SKM-1 (cell line): ENCODE data around the gene CLMN.
A peak's percentile ranks its signal among the peaks of the same experiment; 100 is the strongest.

ENCODE experiments used
- DNase-seq: peaks from one replicate; lab custom pipeline; 2025; ENCODE audit not compliant: unreplicated experiment; lab: John Stamatoyannopoulos, UW

The CLMN gene

DNA sequence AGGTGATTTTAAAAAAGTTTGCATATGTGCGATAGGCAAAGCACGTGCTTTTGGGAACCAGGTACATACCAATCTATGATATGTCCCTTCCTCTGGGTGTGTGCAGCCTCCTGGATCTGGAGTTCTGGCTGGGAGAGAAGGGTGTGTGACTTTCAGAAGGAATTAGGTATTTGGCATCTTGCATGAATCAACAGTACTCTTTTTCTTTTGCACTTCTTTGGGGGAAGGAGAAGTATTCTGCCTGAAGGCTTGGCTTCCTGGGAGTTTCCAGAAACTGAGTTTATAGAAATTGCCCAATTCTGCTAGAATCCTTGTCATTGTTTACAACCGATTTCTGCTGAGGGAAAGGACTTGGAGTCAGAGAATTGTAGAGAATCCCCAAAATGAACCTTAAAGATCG is 2.9 kb upstream of the CLMN start:
- DNase-seq: no peak

DNA sequence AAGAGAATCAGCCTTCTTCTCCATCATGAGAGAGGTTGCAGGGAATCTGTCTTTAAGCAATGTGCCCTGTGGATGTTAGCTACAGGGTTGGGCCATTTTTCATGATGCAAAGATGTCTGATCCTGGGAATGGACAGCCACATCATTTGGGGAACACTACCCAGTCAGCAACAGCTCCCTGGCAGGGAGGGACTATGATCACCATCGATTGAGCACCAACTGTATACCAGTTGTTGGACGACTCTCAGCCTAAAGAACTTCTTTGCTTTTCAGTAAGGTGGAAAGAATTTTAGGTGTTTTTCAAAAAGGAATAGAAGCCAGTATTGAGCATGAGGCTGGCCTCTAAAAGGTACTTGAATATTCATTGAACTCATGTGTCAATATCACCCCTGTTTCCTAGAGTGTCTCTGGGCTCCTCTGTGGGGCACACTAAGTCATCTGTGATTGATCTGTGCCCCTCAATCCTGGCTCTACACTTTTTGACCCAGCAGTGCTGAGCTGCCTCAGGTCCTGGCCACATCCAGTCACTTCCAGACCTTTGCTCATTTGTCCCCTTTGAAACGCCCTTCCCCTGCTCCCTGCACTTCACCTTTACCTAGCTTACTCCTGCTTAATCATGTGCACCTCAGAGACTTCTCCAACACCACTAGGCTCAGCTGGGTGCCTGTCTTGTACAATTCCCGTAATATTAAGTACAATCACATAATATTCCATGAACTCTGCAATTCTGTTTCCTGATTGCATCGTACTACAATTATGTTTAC is 2.2 kb upstream of the CLMN start:
- no peak for DNase-seq

DNA sequence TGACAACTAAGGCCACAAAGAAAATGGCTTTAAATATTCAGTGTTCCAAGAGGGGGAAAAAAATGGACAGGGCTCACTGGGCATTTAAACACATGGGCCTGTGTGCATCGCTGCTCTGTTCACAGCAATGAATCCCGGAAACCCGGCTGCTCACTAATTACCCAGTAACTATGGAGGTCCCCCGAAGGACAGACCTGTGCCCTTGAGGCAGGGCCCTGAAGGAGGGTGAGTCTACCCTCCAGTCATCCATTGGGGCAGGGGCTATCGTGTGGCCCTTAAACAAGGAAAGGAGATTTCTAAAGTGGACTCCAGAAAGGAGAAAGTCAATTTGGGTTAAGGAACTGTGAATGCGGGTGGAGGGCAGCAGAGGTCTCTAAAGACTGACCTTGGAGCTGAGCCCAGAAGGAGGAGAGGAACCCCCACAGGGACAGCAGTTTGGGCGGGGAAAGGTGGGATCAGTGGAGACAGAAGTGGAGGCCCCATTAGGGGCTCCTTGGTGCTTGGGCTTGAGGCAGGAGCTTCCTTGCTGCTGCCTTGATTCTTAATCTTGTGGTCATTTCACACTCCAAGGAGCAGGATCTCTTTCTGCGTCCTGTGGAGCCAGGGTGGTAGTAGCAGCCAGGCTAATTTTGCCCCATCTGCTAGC is 1.4 kb upstream of the CLMN start:
- DNase-seq: no peak

DNA sequence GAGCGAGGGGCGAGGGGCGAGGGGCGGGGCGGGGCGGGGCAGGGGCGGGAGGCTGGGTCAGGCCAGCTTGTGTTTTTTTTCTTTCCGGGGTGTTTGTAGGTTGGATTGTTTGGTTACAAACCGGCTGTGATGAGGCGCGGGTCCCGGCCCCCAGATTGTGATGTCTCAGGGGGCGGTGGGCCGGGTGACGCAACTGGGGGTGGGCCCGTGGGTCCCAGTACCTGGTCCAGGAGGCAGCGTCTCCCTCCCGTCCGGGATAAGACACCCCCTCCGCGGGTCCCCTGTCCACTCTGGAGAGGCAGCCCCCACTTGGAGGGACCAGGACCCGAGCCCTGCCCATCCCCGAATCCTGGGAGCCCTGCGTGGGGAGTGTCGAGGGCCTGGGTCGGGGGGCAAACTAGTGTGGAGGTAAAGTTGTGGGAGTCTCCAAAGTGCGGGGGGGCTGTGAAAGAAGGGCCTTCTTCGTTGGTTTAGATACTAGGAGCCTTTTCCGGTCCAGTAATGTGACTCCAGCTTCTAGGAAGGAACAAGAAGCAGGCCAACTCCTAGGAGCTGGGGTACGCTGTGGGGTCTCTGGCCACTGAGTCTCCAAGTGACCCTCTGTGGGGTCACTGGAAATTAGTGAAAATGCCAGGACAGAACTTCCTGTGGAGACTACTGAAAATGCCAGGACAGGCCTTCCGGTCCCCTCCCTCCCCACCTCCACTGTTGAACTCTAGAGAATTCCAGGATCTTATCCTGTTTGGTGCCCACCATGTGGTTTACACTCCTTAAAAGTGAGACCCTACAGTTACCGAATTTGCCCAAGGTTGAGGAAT is 579 bp upstream of the CLMN start:
- DNase-seq: no peak

DNA sequence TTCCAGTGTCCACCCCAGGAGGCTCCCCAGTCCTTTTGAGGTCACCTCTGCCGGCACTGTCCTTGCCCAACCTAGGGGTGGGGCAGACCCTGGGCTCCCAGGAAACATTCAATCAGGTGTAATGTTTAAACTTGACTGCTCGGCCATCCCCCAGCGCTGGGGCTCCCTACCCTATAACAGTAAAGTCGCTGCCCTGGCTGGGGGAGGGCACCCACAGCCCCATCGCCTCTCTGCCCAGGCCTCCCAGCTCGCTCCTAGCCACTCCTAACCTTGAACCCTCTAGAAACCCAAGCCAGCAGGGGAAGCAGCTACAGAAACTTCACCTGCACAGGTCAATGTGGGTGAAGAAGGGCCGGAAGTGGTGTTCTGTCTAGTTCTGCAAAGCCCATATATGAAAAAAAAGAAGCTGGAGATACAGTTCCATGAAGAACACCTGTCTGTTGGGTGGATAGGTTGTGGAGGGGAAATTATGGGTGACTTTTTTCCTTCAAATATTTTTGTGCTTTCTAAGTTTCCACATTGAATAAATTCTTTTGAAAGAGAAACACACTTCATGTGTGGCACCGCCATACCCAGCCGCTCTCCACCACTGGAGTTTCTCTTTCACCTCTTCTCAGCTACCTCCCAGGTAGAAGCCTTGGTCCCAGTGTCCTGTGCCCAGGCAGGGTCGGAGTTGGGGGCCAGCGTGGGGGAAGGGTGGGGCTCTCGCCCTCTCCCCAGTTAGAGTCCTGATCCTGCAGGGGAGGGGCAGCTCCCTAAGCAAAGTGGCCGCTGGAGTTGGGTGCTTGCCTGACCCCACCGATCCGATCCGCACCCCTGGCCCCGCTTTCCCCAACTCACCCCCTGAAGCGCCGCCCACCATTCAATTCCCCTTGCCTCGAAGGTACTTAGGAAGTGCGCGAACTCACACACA is 1.1 kb downstream of the CLMN start:
- no peak for DNase-seq

- no peak for DNase-seq
These were observed 1.8 kb downstream of the CLMN start for GRCh38 chr14:95317817-95318343.

DNA sequence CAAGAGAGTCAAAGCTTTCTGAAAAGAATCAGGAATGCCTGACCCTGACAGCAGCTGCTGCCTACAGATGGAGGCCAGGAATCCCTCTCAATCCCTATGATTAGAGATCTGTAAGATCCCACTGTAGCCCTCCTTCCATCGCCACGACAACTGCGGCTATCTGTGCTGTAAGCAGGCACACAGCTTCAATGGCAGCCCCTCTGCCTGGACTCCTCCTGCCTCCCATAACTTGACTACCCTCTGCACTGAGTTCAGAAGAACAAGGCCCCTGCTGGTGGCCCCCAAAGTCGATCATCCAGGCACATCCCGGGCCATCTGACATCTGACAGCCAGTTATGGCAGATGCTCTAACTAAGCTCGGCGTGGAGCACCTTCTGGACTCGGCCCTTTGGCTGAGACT is 2.9 kb downstream of the CLMN start:
- DNase-seq: no peak

DNA sequence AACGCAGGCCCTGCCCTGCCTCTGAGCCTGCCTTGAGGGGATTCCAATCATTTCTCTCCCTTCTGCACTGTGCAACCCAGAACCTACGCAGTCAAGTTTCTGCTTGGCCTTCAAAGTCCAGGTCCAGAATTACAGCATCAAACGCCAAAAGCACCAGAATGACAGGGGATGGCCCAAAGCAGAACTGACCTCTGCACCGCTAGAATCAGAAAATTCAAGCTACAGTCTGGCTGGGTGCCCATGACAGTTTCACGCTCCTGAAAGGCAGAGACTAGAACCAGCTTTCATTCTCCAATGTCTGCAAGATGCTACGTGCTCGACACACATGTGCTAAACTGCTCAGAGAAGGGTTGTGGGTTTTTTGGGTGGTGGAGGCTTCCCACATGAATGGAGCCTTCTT is 4.1 kb downstream of the CLMN start:
- no peak for DNase-seq

GRCh38 chr14:95315156-95315555 is 4.6 kb downstream of the CLMN start:
- DNase-seq: no peak

DNA sequence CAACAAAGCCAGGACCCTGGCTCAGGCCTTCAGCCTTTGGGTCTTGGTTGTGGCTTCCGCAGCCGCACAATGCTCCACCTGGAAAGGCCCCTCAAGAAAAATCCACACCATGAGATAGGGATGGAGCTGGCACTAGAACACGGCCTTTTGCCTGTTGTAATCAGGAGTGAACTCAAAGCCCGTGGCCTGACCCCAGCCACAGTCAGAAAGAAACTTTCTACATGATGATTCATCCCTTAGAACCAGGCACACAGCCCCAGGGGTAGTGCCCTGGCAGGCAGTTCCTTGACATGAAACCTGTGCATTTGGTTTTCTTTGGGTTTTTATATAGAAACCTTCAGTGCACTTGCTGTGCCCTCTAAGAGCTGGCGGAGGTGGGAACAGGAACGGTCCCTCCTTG is 5.1 kb downstream of the CLMN start:
- no peak for DNase-seq

GRCh38 chr14:95313707-95314106 is 6.0 kb downstream of the CLMN start:
- DNase-seq: peak; percentile 45

DNA sequence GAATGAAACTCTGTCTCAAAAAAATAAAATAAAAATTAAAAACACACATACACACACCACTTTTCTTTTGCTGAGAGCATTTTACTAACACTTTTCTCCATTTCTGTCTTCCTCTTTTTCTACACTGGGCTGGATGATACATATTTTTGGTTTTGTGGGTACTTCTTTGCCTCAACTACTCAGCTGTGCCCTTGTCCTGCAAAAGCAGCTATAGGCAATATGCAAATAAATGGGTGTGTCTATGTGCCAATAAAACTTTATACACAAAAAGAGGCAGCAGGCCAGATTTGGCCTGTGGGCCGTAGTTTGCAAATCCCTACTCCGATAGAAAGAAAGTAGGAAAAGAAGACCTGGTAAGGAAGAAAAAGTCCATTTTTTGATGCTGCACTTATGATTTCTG is 6.5 kb downstream of the CLMN start:
- no peak for DNase-seq

GRCh38 chr14:95312311-95312710 is 7.4 kb downstream of the CLMN start:
- no peak for DNase-seq

DNA sequence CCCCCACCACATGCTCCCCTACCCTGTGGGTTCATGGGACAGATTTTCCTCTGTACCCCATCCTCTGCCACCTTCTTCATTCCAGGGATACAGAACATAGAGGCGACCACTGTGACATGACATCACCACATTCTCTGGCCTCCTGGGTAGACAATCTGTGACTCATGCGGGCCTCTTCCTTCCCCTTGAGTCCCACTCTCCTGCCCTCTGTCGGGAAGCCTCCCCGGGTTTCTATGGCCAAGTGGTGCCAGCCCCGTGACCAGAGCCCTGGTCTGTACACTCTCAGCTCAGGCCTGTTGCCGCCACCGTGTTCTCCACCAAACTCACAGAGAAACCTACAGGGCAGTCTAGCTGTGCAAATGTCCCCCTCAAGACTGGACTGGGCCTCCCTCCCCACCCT is 8.0 kb downstream of the CLMN start:
- DNase-seq: no peak

- no peak for DNase-seq
These were observed 8.9 kb downstream of the CLMN start for GRCh38 chr14:95310635-95311380.

- DNase-seq: no peak
These were observed 10.3 kb downstream of the CLMN start for GRCh38 chr14:95309261-95310051.

- DNase-seq: no peak
These were observed 11.6 kb downstream of the CLMN start for GRCh38 chr14:95308073-95308472.

GRCh38 chr14:95307402-95308041 is 12.2 kb downstream of the CLMN start:
- DNase-seq: no peak

- DNase-seq: no peak
These were observed 13.8 kb downstream of the CLMN start for GRCh38 chr14:95305940-95306339.
